ENCODE results near the gene WNT5B.

WNT5B gene

GRCh38 chr12:1608713-1609119 lies 20.3 kb upstream of the WNT5B start:
- no peak overlapping the region for H3K4me3 ChIP-seq (ENCODE audit: insufficient read depth, low read length, poor library complexity, severe bottlenecking)

GRCh38 chr12:1610072-1610643 lies 18.9 kb upstream of the WNT5B start:
- Histone ChIP-seq H3K9ac (ENCODE audit: low read length) (no peak overlapping the region), H3K36me3 (ENCODE audit: low read length) (no peaks in the 10 kb centered on the region), H4K20me1 (ENCODE audit: low read depth, low read length) (no peaks in the 10 kb centered on the region), H3F3A (ENCODE audit: insufficient read depth) (no peaks in the 10 kb centered on the region), H3K79me2 (ENCODE audit: insufficient read depth, low read length) (no peaks in the 10 kb centered on the region), H3K9me3 (ENCODE audit: insufficient read depth, low read length) (no peaks in the 10 kb centered on the region), H3K4me2 (ENCODE audit: low read depth, low read length, poor library complexity, severe bottlenecking) (no peak overlapping the region), H2AFZ (ENCODE audit: low read depth, low read length, severe bottlenecking) (no peak overlapping the region), H3K4me3 (ENCODE audit: insufficient read depth, low read length, poor library complexity, severe bottlenecking) (no peak overlapping the region), H3K27me3 (ENCODE audit: low read length) (no peaks in the 10 kb centered on the region), H3K27ac (ENCODE audit: low read depth, low read length) (no peak overlapping the region), H3K9me2 (replicated peaks; ENCODE audit: insufficient read depth, low read length) (no peaks in the 10 kb centered on the region)
- no peak for TF ChIP-seq EZH2phosphoT487 (conservative IDR thresholded peaks at IDR 0.05; ENCODE audit: low read length)
- no peak for TF ChIP-seq CTCF (IDR thresholded peaks at IDR 0.05; ENCODE audit: insufficient read depth, low read length, poor library complexity, severe bottlenecking)

More at GRCh38 chr12:1608713-1609119, 20.3 kb upstream of the WNT5B start:
- H3K9me2 ChIP-seq (replicated peaks; ENCODE audit: insufficient read depth, low read length) = no peaks in the 10 kb centered on the region
- no peaks in the 10 kb centered on the region for H4K20me1 ChIP-seq (ENCODE audit: low read depth, low read length)
- no peaks in the 10 kb centered on the region for H3K79me2 ChIP-seq (ENCODE audit: insufficient read depth, low read length)
- TF ChIP-seq CTCF (IDR thresholded peaks at IDR 0.05; ENCODE audit: insufficient read depth, low read length, poor library complexity, severe bottlenecking) (no peak), EZH2phosphoT487 (conservative IDR thresholded peaks at IDR 0.05; ENCODE audit: low read length) (no peak)
- no peaks in the 10 kb centered on the region for H3K36me3 ChIP-seq (ENCODE audit: low read length)
- no peaks in the 10 kb centered on the region for H3K27me3 ChIP-seq (ENCODE audit: low read length)
- no peak overlapping the region for H3K9ac ChIP-seq (ENCODE audit: low read length)
- no peak overlapping the region for H3K4me2 ChIP-seq (ENCODE audit: low read depth, low read length, poor library complexity, severe bottlenecking)
- H3F3A ChIP-seq (ENCODE audit: insufficient read depth) = no peaks in the 10 kb centered on the region
- H2AFZ ChIP-seq (ENCODE audit: low read depth, low read length, severe bottlenecking) = no peak overlapping the region
- H3K9me3 ChIP-seq (ENCODE audit: insufficient read depth, low read length) = no peaks in the 10 kb centered on the region
- H3K27ac ChIP-seq (ENCODE audit: low read depth, low read length) = no peak overlapping the region

- H3K4me2 ChIP-seq (ENCODE audit: low read depth, low read length, poor library complexity, severe bottlenecking) = no peak overlapping the region
- no peak for TF ChIP-seq CTCF (IDR thresholded peaks at IDR 0.05; ENCODE audit: insufficient read depth, low read length, poor library complexity, severe bottlenecking)
- TF ChIP-seq EZH2phosphoT487 (conservative IDR thresholded peaks at IDR 0.05; ENCODE audit: low read length) = no peak
- H3K27me3 ChIP-seq (ENCODE audit: low read length) = no peaks in the 10 kb centered on the region
- H3K4me3 ChIP-seq (ENCODE audit: insufficient read depth, low read length, poor library complexity, severe bottlenecking) = no peak overlapping the region
- H3K27ac ChIP-seq (ENCODE audit: low read depth, low read length) = no peak overlapping the region
- H3K9me2 ChIP-seq (replicated peaks; ENCODE audit: insufficient read depth, low read length) = no peaks in the 10 kb centered on the region
- no peak overlapping the region for H2AFZ ChIP-seq (ENCODE audit: low read depth, low read length, severe bottlenecking)
- no peak overlapping the region for H3K9ac ChIP-seq (ENCODE audit: low read length)
- H3K36me3 ChIP-seq (ENCODE audit: low read length) = no peaks in the 10 kb centered on the region
- no peaks in the 10 kb centered on the region for H3K79me2 ChIP-seq (ENCODE audit: insufficient read depth, low read length)
- H3K9me3 ChIP-seq (ENCODE audit: insufficient read depth, low read length) = no peaks in the 10 kb centered on the region
- no peaks in the 10 kb centered on the region for H4K20me1 ChIP-seq (ENCODE audit: low read depth, low read length)
- H3F3A ChIP-seq (ENCODE audit: insufficient read depth) = no peaks in the 10 kb centered on the region
These were observed 17.0 kb upstream of the WNT5B start for GRCh38 chr12:1611803-1612572.
